ENCODE results near the gene GNG12.

DNA sequence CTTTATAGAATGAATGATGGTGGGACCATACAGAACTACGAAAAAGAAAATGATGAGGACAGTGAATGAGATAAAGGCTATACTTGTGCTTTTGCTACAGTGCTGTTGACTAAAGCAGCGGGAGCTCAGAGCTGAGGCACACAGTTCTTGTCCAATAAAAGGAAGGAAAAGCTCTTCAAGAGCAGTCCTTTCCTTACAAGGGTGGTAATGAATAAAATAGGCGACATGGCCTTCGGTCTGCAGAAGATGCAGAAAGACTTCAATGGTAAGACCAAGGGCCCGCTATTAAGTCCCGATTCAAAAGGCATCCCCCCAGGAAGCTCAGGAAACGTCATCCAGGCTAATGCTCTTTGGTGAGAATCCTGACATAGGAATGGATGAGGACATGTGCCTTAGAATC, 44.4 kb downstream of the GNG12 start:
- TF ChIP-seq POLR2A (IDR thresholded peaks at IDR 0.05; ENCODE audit: extremely low read depth, insufficient read length), result no peak
- TF ChIP-seq, protein P1, sequence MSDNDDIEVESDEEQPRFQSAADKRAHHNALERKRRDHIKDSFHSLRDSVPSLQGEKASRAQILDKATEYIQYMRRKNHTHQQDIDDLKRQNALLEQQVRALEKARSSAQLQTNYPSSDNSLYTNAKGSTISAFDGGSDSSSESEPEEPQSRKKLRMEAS (IDR thresholded peaks at IDR 0.05; ENCODE audit: low read depth, low read length), result no peak

Data from NB4 (cell line).